H1 (cell line): ENCODE measurements around the gene EXOC3L1. TPM values are rescaled to one million over a fixed set of nuclear protein-coding genes. Genes with fewer than 3 reads are reported as not detected.
A peak's percentile ranks its signal among the peaks of the same experiment; 100 is the strongest.

Experiments used
- ASH2L ChIP-seq: fragments of 200-600, 300-600 bp; sonication (generic); IDR thresholded peaks from one replicate; pipeline ENCODE4 v1.7.1; 2017; ENCODE audit warnings: low read length
- EZH2 ChIP-seq: fragments of 200-600 bp; sonication (generic); IDR thresholded peaks from 2 replicates; pipeline ENCODE4 v1.7.1; 2012; ENCODE audit warnings: low read depth, mild to moderate bottlenecking, moderate library complexity, low read length, inconsistent platforms; ENCODE audit not compliant: severe bottlenecking
- FOSL1 ChIP-seq: IDR thresholded peaks from 2 replicates; pipeline ENCODE4 v1.6.1; 2011; ENCODE audit warnings: mild to moderate bottlenecking, low read depth, low read length, moderate library complexity; ENCODE audit not compliant: insufficient read depth
- GTF2F1 ChIP-seq: IDR thresholded peaks from 2 replicates; pipeline ENCODE4 v1.6.1; 2012; ENCODE audit warnings: low read depth, low read length, improper control_type of control experiment, borderline replicate concordance
- NRF1 ChIP-seq: IDR thresholded peaks from 2 replicates; pipeline ENCODE4 v1.6.1; 2011; ENCODE audit warnings: mild to moderate bottlenecking, low read depth, low read length, improper control_type of control experiment
- POU5F1 ChIP-seq: IDR thresholded peaks from 2 replicates; pipeline ENCODE4 v1.6.1; 2011; ENCODE audit warnings: low read depth, mild to moderate bottlenecking, low read length, moderate library complexity
- RNF2 ChIP-seq: fragments of 200-900, 300-1000 bp; sonication (generic); IDR thresholded peaks from 2 replicates; pipeline ENCODE4 v1.7.1; 2016; ENCODE audit warnings: borderline replicate concordance, low read depth, mild to moderate bottlenecking, antibody characterized with exemption, low read length; ENCODE audit not compliant: poor library complexity, severe bottlenecking; ENCODE audit errors: missing control alignments
- SIRT6 ChIP-seq: IDR thresholded peaks from one replicate; pipeline ENCODE4 v1.7.1; 2012; ENCODE audit warnings: low read length, inconsistent platforms
- SUZ12 ChIP-seq: fragments of 200-600 bp; sonication (generic); IDR thresholded peaks from 2 replicates; pipeline ENCODE4 v1.6.1; 2012; ENCODE audit warnings: mild to moderate bottlenecking, inconsistent platforms, low read length, moderate library complexity, mixed read lengths
- TEAD4 ChIP-seq: IDR thresholded peaks from 2 replicates; pipeline ENCODE4 v1.6.1; 2012; ENCODE audit warnings: low read depth, low read length, inconsistent platforms, mixed read lengths
- polyA plus RNA-seq, 7 experiments: library from polyadenylated mRNA; depleted of rRNA in 3 of 7; stranded (reverse) in 5 of 7; unstranded in 2 of 7; fragments of >200 nt in 5 of 7; fragments of 200-250 nt in 2 of 7; gene quantifications; 1 replicate in 5 of 7; 2 replicates in 1 of 7; 4 replicates in 1 of 7; pipeline versions ENCODE4 v1.2.1 to v1.2.3, GENCODE V29; 2011 to 2013; ENCODE audit warnings: missing spikeins in 2 of 7, mixed read lengths in 2 of 7
- total RNA-seq: library from RNA; stranded (reverse); fragmentation: NEBNext Ultra II Directional; extraction: Animal tissue kit (Norgen Biotek cat#: 25700); gene quantifications from 2 replicates; pipeline ENCODE4 v1.2.1, GENCODE V29; 2021
- TF ChIP-seq, protein P1 (sequence below): IDR thresholded peaks from 2 replicates; pipeline ENCODE4 v1.6.1; 2012; ENCODE audit warnings: inconsistent platforms
- TF ChIP-seq, protein P2 (sequence below): IDR thresholded peaks from 2 replicates; pipeline ENCODE4 v1.6.1; 2011; ENCODE audit warnings: low read depth, mild to moderate bottlenecking, low read length; ENCODE audit not compliant: insufficient read depth

The EXOC3L1 gene
- total and polyA plus RNA-seq, 2 of the 8 experiments (the other 6 are each of a cell fraction or from before 2014, with no cell fraction given): 1.3 TPM

DNA sequence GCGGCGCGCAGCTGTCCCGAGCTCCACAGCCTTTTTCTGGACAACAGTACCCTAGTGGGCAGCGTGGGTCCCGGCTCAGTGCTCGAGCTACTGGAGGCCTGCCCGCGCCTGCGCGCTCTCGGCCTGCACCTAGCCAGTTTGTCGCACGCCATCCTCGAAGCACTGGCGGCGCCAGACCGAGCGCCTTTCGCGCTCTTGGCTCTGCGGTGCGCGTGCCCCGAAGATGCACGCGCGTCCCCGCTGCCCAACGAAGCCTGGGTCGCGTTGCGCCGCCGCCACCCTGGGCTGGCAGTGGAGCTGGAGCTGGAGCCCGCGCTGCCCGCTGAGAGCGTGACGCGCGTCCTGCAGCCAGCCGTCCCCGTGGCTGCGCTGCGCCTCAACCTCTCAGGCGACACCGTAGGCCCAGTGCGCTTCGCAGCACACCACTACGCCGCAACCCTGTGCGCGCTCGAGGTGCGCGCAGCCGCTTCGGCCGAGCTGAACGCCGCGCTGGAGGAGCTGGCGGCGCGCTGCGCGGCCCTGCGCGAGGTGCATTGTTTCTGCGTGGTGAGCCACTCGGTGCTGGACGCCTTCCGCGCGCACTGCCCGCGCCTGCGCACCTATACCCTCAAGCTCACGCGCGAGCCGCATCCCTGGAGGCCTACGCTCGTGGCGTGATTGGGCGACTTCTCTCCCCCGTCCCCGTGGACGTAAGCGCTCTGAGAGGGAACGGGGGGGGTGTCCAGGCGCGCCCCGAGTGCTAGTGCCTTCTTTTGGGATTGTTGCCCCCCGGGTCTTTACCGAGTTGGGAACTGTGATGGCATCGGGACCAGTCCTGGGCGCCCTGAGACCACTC, 26.6 kb downstream of the EXOC3L1 start (continued):
- peak; percentile 98 for TF ChIP-seq EZH2
- peak; percentile 94 for TF ChIP-seq RNF2
- no peak for TF ChIP-seq FOSL1
- TF ChIP-seq, protein P1, sequence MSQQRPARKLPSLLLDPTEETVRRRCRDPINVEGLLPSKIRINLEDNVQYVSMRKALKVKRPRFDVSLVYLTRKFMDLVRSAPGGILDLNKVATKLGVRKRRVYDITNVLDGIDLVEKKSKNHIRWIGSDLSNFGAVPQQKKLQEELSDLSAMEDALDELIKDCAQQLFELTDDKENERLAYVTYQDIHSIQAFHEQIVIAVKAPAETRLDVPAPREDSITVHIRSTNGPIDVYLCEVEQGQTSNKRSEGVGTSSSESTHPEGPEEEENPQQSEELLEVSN: peak; percentile 82
- 0 out of 2 replicates have a peak, but pooled peaks have one; percentile 10 for TF ChIP-seq NRF1
- TF ChIP-seq TEAD4: no peak
- TF ChIP-seq, protein P2, sequence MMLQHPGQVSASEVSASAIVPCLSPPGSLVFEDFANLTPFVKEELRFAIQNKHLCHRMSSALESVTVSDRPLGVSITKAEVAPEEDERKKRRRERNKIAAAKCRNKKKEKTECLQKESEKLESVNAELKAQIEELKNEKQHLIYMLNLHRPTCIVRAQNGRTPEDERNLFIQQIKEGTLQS: no peak
- TF ChIP-seq POU5F1: no peak
- TF ChIP-seq SUZ12: peak; percentile 97
- TF ChIP-seq SIRT6: no peak
- no peak for TF ChIP-seq GTF2F1
- TF ChIP-seq ASH2L: no peak
